HEK293T (cell line): ENCODE results near the gene OPTC.
A peak's percentile ranks its signal among the peaks of the same experiment; 100 is the strongest.

Source experiments
- CTCF ChIA-PET: fragments of 350-600 bp; formaldehyde crosslinking; extraction: SDS; loops from one replicate; lab custom pipeline; 2021; ENCODE audit warnings: antibody characterized with exemption, inconsistent platforms; lab: Yijun Ruan, JAX
- POLR2A ChIA-PET: fragments of 350-600 bp; formaldehyde crosslinking; extraction: SDS; loops from one replicate; lab custom pipeline; 2020; ENCODE audit warnings: antibody characterized with exemption, inconsistent platforms; lab: Yijun Ruan, JAX
- DNase-seq: peaks from one replicate; pipeline ENCODE4 v3.0.0; 2012; ENCODE audit warnings: mixed read lengths; ENCODE audit errors: extremely low spot score
- ARNT ChIP-seq: fragments of 450-650 bp; IDR thresholded peaks from 2 replicates; pipeline ENCODE4 v1.6.1; 2017; ENCODE audit warnings: mild to moderate bottlenecking
- BHLHE40 ChIP-seq: fragments of 450-650 bp; IDR thresholded peaks from 2 replicates; pipeline ENCODE4 v1.6.1; 2016; ENCODE audit warnings: mild to moderate bottlenecking, moderate library complexity, borderline replicate concordance
- CTBP1 ChIP-seq: fragments of 450-650 bp; IDR thresholded peaks from 2 replicates; pipeline ENCODE4 v1.6.1; 2016; ENCODE audit warnings: borderline replicate concordance
- ELF4 ChIP-seq: fragments of 450-650 bp; IDR thresholded peaks from 2 replicates; pipeline ENCODE4 v1.6.1; 2017; ENCODE audit warnings: antibody characterized with exemption
- FOXA1 ChIP-seq: fragments of 450-650 bp; IDR thresholded peaks from 2 replicates; pipeline ENCODE4 v1.6.1; 2016; ENCODE audit warnings: mild to moderate bottlenecking
- FOXK2 ChIP-seq: fragments of 450-650 bp; IDR thresholded peaks from 2 replicates; pipeline ENCODE4 v1.6.1; 2016; ENCODE audit warnings: mild to moderate bottlenecking
- FOXM1 ChIP-seq: fragments of 450-650 bp; IDR thresholded peaks from 2 replicates; pipeline ENCODE4 v1.6.1; 2017; ENCODE audit warnings: mild to moderate bottlenecking, borderline replicate concordance
- HDGF ChIP-seq: fragments of 450-650 bp; IDR thresholded peaks from 2 replicates; pipeline ENCODE4 v1.6.1; 2017; ENCODE audit warnings: antibody characterized with exemption, borderline replicate concordance
- L3MBTL2 ChIP-seq: fragments of 450-650 bp; conservative IDR thresholded peaks from 2 replicates; pipeline ENCODE4 v1.6.1; 2016; ENCODE audit warnings: mild to moderate bottlenecking
- LEF1 ChIP-seq: fragments of 450-650 bp; IDR thresholded peaks from 2 replicates; pipeline ENCODE4 v1.6.1; 2017; ENCODE audit warnings: mild to moderate bottlenecking, borderline replicate concordance
- NFRKB ChIP-seq: fragments of 450-650 bp; IDR thresholded peaks from 2 replicates; pipeline ENCODE4 v1.6.1; 2016; ENCODE audit warnings: mild to moderate bottlenecking, moderate library complexity
- SP1 ChIP-seq: fragments of 450-650 bp; IDR thresholded peaks from 2 replicates; pipeline ENCODE4 v1.6.1; 2017
- SUZ12 ChIP-seq: fragments of 450-650 bp; IDR thresholded peaks from 2 replicates; pipeline ENCODE4 v1.6.1; 2016; ENCODE audit warnings: mild to moderate bottlenecking
- TARDBP ChIP-seq: fragments of 450-650 bp; IDR thresholded peaks from 2 replicates; pipeline ENCODE4 v1.6.1; 2016
- ZNF384 ChIP-seq: fragments of 450-650 bp; IDR thresholded peaks from 2 replicates; pipeline ENCODE4 v1.6.1; 2016
- TF ChIP-seq, protein P1 (sequence below): fragments of 450-650 bp; IDR thresholded peaks from 2 replicates; pipeline ENCODE4 v1.6.1; 2016

Gene OPTC

DNA sequence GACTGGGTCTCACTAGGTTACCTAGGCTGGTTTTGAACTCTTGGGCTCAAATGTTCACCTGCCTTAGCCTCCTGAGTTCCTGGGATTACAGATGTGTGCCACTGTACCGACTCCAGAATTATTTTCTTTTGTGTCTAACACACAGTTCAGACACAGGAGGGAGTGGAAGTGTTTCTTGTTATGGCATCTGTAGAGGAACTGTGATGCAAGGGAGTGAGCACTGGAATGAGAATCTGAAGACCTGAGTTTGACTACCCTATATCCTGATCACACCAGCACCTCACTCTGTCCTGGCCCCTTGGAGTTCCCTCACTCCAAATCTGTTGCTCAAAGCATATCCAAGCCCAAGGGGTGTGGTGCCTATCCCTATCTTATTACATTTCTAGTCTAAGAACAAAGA, 15.2 kb downstream of the OPTC start:
- no peak for DNase-seq
- TF ChIP-seq TARDBP: no peak
- TF ChIP-seq, protein P1, sequence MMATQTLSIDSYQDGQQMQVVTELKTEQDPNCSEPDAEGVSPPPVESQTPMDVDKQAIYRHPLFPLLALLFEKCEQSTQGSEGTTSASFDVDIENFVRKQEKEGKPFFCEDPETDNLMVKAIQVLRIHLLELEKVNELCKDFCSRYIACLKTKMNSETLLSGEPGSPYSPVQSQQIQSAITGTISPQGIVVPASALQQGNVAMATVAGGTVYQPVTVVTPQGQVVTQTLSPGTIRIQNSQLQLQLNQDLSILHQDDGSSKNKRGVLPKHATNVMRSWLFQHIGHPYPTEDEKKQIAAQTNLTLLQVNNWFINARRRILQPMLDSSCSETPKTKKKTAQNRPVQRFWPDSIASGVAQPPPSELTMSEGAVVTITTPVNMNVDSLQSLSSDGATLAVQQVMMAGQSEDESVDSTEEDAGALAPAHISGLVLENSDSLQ: no peak
- TF ChIP-seq ARNT: no peak
- no peak for TF ChIP-seq CTBP1
- no peak for TF ChIP-seq FOXM1
- TF ChIP-seq LEF1: no peak
- ChIA-PET CTCF (no interaction called here), POLR2A (no interaction called here)

DNA sequence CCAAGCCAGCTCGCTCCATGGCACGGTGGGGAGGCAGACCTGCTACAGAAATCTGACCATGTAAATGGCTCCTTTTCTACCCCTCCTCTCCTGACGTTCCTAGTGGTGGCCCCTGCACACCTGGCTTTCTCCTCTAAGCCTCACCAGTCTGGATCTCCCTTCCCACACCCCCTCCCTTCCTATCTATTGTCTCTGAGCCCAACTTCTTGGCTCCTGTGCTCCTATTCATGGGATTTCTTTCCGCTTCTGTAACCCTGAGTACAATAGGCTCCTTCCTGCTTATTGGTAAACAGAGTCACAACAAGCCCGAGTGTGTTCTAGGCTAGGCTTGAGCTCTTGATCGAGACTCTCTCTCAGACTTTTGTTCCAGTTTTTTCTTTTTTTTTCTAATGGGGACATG, 17.6 kb downstream of the OPTC start:
- ChIA-PET POLR2A (interaction anchor here (0.6 kb wide), 1 partner anchor 147 kb away, joined by 3 read pairs; no protein-coding TSS in a partner anchor), CTCF (interaction anchor here (0.6 kb wide), 1 partner anchor 191 kb away, joined by 3 read pairs; no protein-coding TSS in a partner anchor)
- no peak for DNase-seq
- no peak for TF ChIP-seq BHLHE40
- TF ChIP-seq FOXM1: no peak
- no peak for TF ChIP-seq CTBP1
- TF ChIP-seq LEF1: no peak
- TF ChIP-seq SUZ12: no peak
- no peak for TF ChIP-seq FOXK2
- TF ChIP-seq, protein P1: no peak
- TF ChIP-seq L3MBTL2: no peak
- TF ChIP-seq HDGF: no peak
- TF ChIP-seq ELF4: no peak
- no peak for TF ChIP-seq NFRKB
- TF ChIP-seq SP1: no peak
- TF ChIP-seq ARNT: no peak
- TF ChIP-seq TARDBP: no peak
- TF ChIP-seq FOXA1: no peak
- no peak for TF ChIP-seq ZNF384

GRCh38 chr1:203511930-203512329, 18.0 kb downstream of the OPTC start:
- CTCF ChIA-PET: no interaction called here
- DNase-seq: no peak
- POLR2A ChIA-PET: interaction anchor here (0.6 kb wide), 1 partner anchor 147 kb away, joined by 3 read pairs; no protein-coding TSS in a partner anchor
- TF ChIP-seq HDGF (no peak), ELF4 (no peak), TARDBP (no peak), NFRKB (no peak), SP1 (no peak)

DNA sequence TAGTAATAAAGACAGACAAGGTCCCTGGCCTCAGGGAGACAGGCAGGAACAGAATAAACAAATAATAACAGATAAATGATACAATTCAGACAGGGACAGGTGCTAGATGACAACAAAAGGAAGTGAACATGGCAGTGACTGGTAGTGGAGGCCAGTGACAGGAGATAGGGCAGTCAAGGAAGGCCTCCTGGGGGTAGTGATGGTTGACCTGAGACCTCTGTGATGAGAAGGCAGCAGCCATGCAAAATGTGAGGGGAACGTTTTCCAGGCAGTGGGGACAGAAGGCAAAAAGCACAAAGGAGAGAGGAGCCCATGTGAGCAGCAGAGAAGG, 18.5 kb downstream of the OPTC start:
- TF ChIP-seq HDGF (no peak), FOXM1 (no peak), FOXK2 (no peak), L3MBTL2 (no peak), NFRKB (no peak), FOXA1 (no peak), TARDBP (no peak), LEF1 (no peak), SP1 (no peak), CTBP1 (no peak), ARNT (no peak), BHLHE40 (no peak), ELF4 (no peak), SUZ12 (no peak), ZNF384 (no peak)
- TF ChIP-seq, protein P1: no peak
- POLR2A ChIA-PET: no interaction called here
- no peak for DNase-seq
- CTCF ChIA-PET: no interaction called here

DNA sequence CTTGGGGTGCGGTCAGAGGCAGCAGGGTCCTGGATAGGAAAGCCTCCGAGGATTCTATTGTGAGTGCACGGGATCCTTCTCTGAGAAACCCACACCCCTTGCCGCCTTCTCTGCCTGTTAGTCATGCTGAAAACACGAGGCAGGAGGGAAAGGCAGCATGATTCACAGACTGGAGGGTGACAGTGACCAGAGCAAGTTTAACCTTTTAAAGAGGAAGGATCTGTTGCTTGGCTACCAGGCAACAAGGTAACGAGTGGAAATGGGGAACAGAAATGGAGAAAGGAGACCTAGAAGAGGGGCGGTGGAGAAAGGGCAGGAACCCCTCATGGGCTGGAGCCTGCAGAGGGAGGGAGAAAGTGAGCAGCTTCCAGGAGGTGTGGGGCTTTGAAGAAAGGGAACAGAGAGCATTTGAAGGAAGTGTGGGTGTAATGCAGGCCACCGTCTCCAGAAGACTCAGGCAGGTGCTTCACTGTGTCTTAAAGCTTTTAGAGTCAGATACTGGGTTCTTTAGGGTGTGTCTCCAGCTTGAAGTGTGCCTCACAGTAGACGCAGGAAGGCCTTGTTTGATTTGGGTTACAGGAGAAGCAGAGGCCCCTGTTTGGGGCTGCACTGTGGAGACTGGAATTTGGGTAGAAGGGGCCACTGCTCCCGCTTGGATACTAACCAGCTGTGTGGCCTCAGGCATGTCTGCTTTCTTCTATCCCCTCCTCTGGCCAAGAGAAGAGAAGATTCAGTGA, 19.1 kb downstream of the OPTC start:
- DNase-seq: no peak
- POLR2A ChIA-PET: interaction anchor here (0.9 kb wide), 1 partner anchor 1171 kb away, joined by 3 read pairs; the partner anchor contains the start of gene UBE2T
- TF ChIP-seq SP1 (no peak), LEF1 (no peak), L3MBTL2 (peak; percentile 68)
- CTCF ChIA-PET: interaction anchor here (0.9 kb wide), 1 partner anchor 189 kb away, joined by 3 read pairs; no protein-coding TSS in a partner anchor

GRCh38 chr1:203513585-203514031, 19.7 kb downstream of the OPTC start:
- TF ChIP-seq, protein P1: no peak
- TF ChIP-seq ARNT (no peak), BHLHE40 (no peak), ZNF384 (no peak), NFRKB (no peak), L3MBTL2 (no peak), SUZ12 (no peak), FOXA1 (no peak), CTBP1 (no peak), SP1 (no peak), LEF1 (no peak), HDGF (no peak), TARDBP (no peak), FOXM1 (no peak)
- no peak for DNase-seq
- CTCF ChIA-PET: interaction anchor here (0.9 kb wide), 1 partner anchor 188 kb away, joined by 3 read pairs; no protein-coding TSS in a partner anchor
- POLR2A ChIA-PET: interaction anchor here (0.9 kb wide), 1 partner anchor 1172 kb away, joined by 3 read pairs; the partner anchor contains the start of gene UBE2T
